Mesendoderm (in vitro differentiated cells): ENCODE results near the gene RERE.

Source experiments
- DNase-seq: peaks from one replicate; pipeline ENCODE4 v3.0.0; 2013
- H2AK5ac ChIP-seq: 2 replicates; pipeline ENCODE4 v1.6.1; 2013; ENCODE audit warnings: low read length, inconsistent platforms
- H2BK120ac ChIP-seq: 2 replicates; pipeline ENCODE4 v1.6.1; 2013; ENCODE audit warnings: low read depth, mild to moderate bottlenecking, low read length, moderate library complexity, mixed read lengths
- H2BK15ac ChIP-seq: replicated peaks from 2 replicates; pipeline ENCODE4 v1.6.1; 2013; ENCODE audit warnings: low read depth, mild to moderate bottlenecking, moderate library complexity
- H2BK5ac ChIP-seq: 2 replicates; pipeline ENCODE4 v1.6.1; 2013; ENCODE audit warnings: low read length, inconsistent platforms
- H3K18ac ChIP-seq: 2 replicates; pipeline ENCODE4 v1.6.1; 2013; ENCODE audit warnings: mild to moderate bottlenecking, low read length, mixed read lengths
- H3K23ac ChIP-seq: one replicate; pipeline ENCODE4 v1.6.1; 2013; ENCODE audit warnings: low read length
- H3K27ac ChIP-seq: 2 replicates; pipeline ENCODE4 v1.5.1; 2013; ENCODE audit warnings: low read depth, mild to moderate bottlenecking, inconsistent platforms, low read length, moderate library complexity
- H3K27me3 ChIP-seq: 2 replicates; pipeline ENCODE4 v1.6.1; 2013; ENCODE audit warnings: low read length, control low read depth, mild to moderate bottlenecking, inconsistent platforms; ENCODE audit not compliant: insufficient read depth, poor library complexity
- H3K36me3 ChIP-seq: 2 replicates; pipeline ENCODE4 v1.6.1; 2013; ENCODE audit warnings: low read length, inconsistent platforms; ENCODE audit not compliant: control insufficient read depth, insufficient read depth
- H3K4ac ChIP-seq: one replicate; pipeline ENCODE4 v1.6.1; 2013; ENCODE audit warnings: low read depth, mild to moderate bottlenecking, low read length, moderate library complexity
- H3K4me1 ChIP-seq: 2 replicates; pipeline ENCODE4 v1.6.1; 2013; ENCODE audit warnings: low read depth, low read length, inconsistent platforms; ENCODE audit not compliant: control insufficient read depth
- H3K4me2 ChIP-seq: 2 replicates; pipeline ENCODE4 v1.6.1; 2013; ENCODE audit warnings: low read length
- H3K4me3 ChIP-seq: 2 replicates; pipeline ENCODE4 v1.5.1; 2013; ENCODE audit warnings: mild to moderate bottlenecking, low read length
- H3K56ac ChIP-seq: one replicate; pipeline ENCODE4 v1.6.1; 2013; ENCODE audit warnings: low read length
- H3K79me1 ChIP-seq: 2 replicates; pipeline ENCODE4 v1.6.1; 2013; ENCODE audit warnings: low read length, inconsistent platforms
- H3K79me2 ChIP-seq: 2 replicates; pipeline ENCODE4 v1.6.1; 2013; ENCODE audit warnings: mild to moderate bottlenecking, low read length; ENCODE audit not compliant: control insufficient read depth, insufficient read depth
- H3K9ac ChIP-seq: 2 replicates; pipeline ENCODE4 v1.6.1; 2013; ENCODE audit warnings: low read length, inconsistent platforms
- H4K5ac ChIP-seq: one replicate; pipeline ENCODE4 v1.6.1; 2013; ENCODE audit warnings: low read length
- H4K8ac ChIP-seq: one replicate; pipeline ENCODE4 v1.6.1; 2013; ENCODE audit warnings: low read depth, mild to moderate bottlenecking, control low read depth, low read length, moderate library complexity
- WGBS: extraction: QIAGEN DNeasy Blood & Tissue Kit; methylation state at CpG from one replicate; pipeline ENCODE4 v1.1.7; 2013; ENCODE audit warnings: low lambda C conversion rate, missing lambda C conversion rate; ENCODE audit not compliant: insufficient coverage; ENCODE audit errors: extremely low coverage; 5-methylcytosine and 5-hydroxymethylcytosine counted together

Gene RERE

DNA sequence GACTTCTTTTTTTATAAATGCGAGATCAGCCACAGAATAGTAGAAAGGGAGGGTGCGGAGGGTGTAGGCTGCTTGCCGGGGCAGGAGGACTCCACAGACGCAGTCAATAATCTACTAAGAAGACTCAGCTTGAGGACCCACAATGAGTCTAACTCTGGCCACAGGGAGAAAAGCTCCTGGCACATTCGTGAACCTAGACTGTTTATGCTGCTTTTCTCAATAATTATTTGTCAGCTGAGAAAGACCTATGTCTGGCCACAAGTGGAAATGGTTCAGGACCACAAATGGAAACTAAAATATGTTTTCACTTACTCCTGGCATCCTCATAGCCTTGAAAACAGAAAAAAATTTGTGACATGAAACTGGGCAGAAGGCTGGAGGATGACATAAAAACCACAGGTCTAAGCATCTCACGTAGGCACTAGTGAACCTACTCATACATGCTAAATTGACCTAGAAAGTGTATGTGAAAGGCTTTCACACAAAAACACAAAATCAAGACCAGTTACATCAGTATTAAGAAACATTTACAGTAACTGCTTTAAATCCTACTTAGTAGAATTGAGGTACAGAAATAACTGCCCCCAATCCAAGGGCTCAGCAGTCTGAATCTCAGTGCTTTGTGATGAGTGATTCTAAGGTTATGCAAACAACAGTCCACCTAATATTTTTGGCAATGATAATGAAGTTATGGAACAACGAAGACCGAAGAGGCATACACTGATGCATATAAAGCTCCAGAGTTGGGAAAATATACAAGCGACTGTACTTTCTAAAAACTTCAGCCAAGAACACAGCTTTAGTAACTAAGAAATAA is 340.1 kb downstream of the RERE start:
- Histone ChIP-seq H3K4ac (no peak overlapping the region), H3K27ac (no peak overlapping the region)

DNA sequence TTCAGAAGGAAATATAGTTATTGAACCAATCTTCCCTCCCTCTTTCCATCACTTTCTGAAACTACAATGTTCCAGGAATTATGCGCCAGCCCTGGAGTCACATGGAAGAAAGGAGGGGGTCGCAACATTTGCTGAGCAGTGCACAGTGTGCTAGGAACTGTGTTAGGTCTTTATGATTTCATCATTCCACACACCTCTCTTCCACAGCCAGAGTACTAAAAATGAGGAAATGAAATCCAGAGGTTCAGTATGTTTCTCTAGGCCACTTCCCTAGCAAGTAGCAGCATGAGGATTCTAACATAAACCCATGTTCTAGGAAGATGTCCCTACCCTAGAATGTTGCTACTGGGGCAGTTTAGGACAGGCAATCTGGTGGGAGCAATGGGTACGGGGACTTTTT is 341.4 kb downstream of the RERE start:
- H4K8ac ChIP-seq, result no peak overlapping the region
- no peak for DNase-seq
- H3K18ac ChIP-seq, result no peak overlapping the region
- no CpG with 5 or more reads among the region's 3 CpGs for WGBS
- H2AK5ac ChIP-seq, result no peak overlapping the region
- no peak overlapping the region for H2BK15ac ChIP-seq
- H3K79me2 ChIP-seq, result no peaks in the 10 kb centered on the region
- no peak overlapping the region for H3K4me2 ChIP-seq
- no peak overlapping the region for H3K56ac ChIP-seq
- no peak overlapping the region for H3K9ac ChIP-seq
- no peak overlapping the region for H2BK5ac ChIP-seq
- H3K36me3 ChIP-seq, result no peaks in the 10 kb centered on the region
- H3K4me1 ChIP-seq, result no peaks in the 10 kb centered on the region
- peaks cover 12% of the 10 kb centered on the region for H3K79me1 ChIP-seq
- H3K27me3 ChIP-seq, result no peaks in the 10 kb centered on the region
- H3K27ac ChIP-seq, result no peak overlapping the region
- H4K5ac ChIP-seq, result no peak overlapping the region
- no peak overlapping the region for H3K23ac ChIP-seq
- no peak overlapping the region for H3K4ac ChIP-seq
- no peak overlapping the region for H2BK120ac ChIP-seq
- H3K4me3 ChIP-seq, result no peak overlapping the region

More for the DNA sequence above, 340.1 kb downstream of the RERE start:
- Histone ChIP-seq H3K36me3 (no peaks in the 10 kb centered on the region), H3K79me1 (peaks cover 12% of the 10 kb centered on the region), H3K23ac (no peak overlapping the region), H3K4me2 (no peak overlapping the region), H3K27me3 (no peaks in the 10 kb centered on the region), H4K5ac (no peak overlapping the region), H2BK120ac (no peak overlapping the region), H3K18ac (no peak overlapping the region), H3K79me2 (no peaks in the 10 kb centered on the region), H4K8ac (no peak overlapping the region), H2BK5ac (no peak overlapping the region), H3K56ac (no peak overlapping the region), H2AK5ac (no peak overlapping the region), H3K9ac (no peak overlapping the region), H2BK15ac (no peak overlapping the region), H3K4me1 (no peaks in the 10 kb centered on the region), H3K4me3 (no peak overlapping the region)
- DNase-seq, result no peak
- no CpG with 5 or more reads among the region's 9 CpGs for WGBS

GRCh38 chr1:8474369-8474768 is 343.1 kb downstream of the RERE start:
- Histone ChIP-seq H2AK5ac (no peak overlapping the region), H3K4me1 (no peaks in the 10 kb centered on the region), H3K79me1 (peaks cover 10% of the 10 kb centered on the region), H3K4me3 (no peak overlapping the region), H3K27me3 (no peaks in the 10 kb centered on the region), H4K5ac (no peak overlapping the region), H3K36me3 (no peaks in the 10 kb centered on the region), H3K56ac (no peak overlapping the region), H3K9ac (no peak overlapping the region), H3K23ac (no peak overlapping the region), H3K18ac (no peak overlapping the region), H3K79me2 (no peaks in the 10 kb centered on the region), H3K27ac (no peak overlapping the region), H3K4ac (no peak overlapping the region), H3K4me2 (no peak overlapping the region), H2BK5ac (no peak overlapping the region), H4K8ac (no peak overlapping the region), H2BK120ac (no peak overlapping the region), H2BK15ac (no peak overlapping the region)
- no CpG with 5 or more reads among the region's 3 CpGs for WGBS
- no peak for DNase-seq

DNA sequence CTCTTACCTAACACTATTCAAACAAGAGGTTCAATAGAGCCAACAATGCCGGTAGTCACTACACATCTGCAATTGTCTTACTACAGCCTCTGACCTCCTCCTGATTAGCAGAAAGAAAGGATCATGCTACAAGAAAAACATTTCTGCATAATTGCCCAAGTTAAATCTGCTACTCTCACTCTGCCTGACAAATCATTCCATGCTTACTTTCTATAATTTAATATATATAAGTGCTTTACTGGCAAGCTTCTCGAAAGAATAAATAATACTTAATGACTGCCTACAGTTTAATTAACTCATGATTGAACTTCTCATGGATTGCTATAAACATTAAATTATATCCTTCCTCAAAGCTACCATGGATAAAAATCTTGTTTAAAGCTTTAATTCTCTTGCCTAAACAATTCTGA is 343.5 kb downstream of the RERE start:
- Histone ChIP-seq H4K8ac (no peak overlapping the region), H3K4me1 (no peaks in the 10 kb centered on the region), H3K79me2 (no peaks in the 10 kb centered on the region), H3K27me3 (no peaks in the 10 kb centered on the region), H3K18ac (no peak overlapping the region), H4K5ac (no peak overlapping the region), H3K9ac (no peak overlapping the region), H3K23ac (no peak overlapping the region), H3K27ac (no peak overlapping the region), H3K36me3 (no peaks in the 10 kb centered on the region), H2BK120ac (no peak overlapping the region), H2AK5ac (no peak overlapping the region), H3K4ac (no peak overlapping the region), H3K56ac (no peak overlapping the region), H2BK15ac (no peak overlapping the region), H3K4me2 (no peak overlapping the region), H3K4me3 (no peak overlapping the region), H2BK5ac (no peak overlapping the region), H3K79me1 (peaks cover 9% of the 10 kb centered on the region)
- DNase-seq, result no peak
- no CpG with 5 or more reads among the region's 2 CpGs for WGBS

GRCh38 chr1:8473121-8473875 is 344.1 kb downstream of the RERE start:
- H4K8ac ChIP-seq, result no peak overlapping the region
- H3K4ac ChIP-seq, result no peak overlapping the region
- no peak overlapping the region for H4K5ac ChIP-seq
- no peak overlapping the region for H2BK5ac ChIP-seq
- no peaks in the 10 kb centered on the region for H3K4me1 ChIP-seq
- no peak overlapping the region for H3K23ac ChIP-seq
- no CpG with 5 or more reads among the region's 4 CpGs for WGBS
- no peak overlapping the region for H2BK15ac ChIP-seq
- H3K27me3 ChIP-seq, result no peaks in the 10 kb centered on the region
- no peak overlapping the region for H2AK5ac ChIP-seq
- H3K9ac ChIP-seq, result no peak overlapping the region
- no peaks in the 10 kb centered on the region for H3K79me2 ChIP-seq
- H3K36me3 ChIP-seq, result no peaks in the 10 kb centered on the region
- no peak overlapping the region for H3K4me2 ChIP-seq
- H3K27ac ChIP-seq, result no peak overlapping the region
- H3K18ac ChIP-seq, result no peak overlapping the region
- no peak overlapping the region for H3K56ac ChIP-seq
- H3K79me1 ChIP-seq, result peaks cover 8% of the 10 kb centered on the region
- no peak overlapping the region for H2BK120ac ChIP-seq
- H3K4me3 ChIP-seq, result no peak overlapping the region
- DNase-seq, result no peak
